B cell (primary cell): ENCODE results near the gene MAP4K4. TPM values are rescaled to one million over a fixed set of nuclear protein-coding genes. Genes with fewer than 3 reads are reported as not detected.
A peak's percentile ranks its signal among the peaks of the same experiment; 100 is the strongest.

Experiments used
- ATAC-seq: fragments of 200-7000 bp; cut with Tn5 transposase; one replicate; pipeline ENCODE4 v1.10.0; 2021; ENCODE audit warnings: low read depth, mild to moderate bottlenecking, moderate number of reproducible peaks, moderate library complexity
- CTCF ChIA-PET: fragments of 350-600 bp; sonication (Branson Sonifier 250); formaldehyde crosslinking; loops from one replicate; lab custom pipeline; 2021; ENCODE audit warnings: antibody characterized with exemption, inconsistent platforms; lab: Charles Lee
- POLR2A ChIA-PET: fragments of 350-600 bp; sonication (Branson Sonifier 250); formaldehyde crosslinking; loops from one replicate; lab custom pipeline; 2021; ENCODE audit warnings: antibody characterized with exemption; lab: Charles Lee
- DNase-seq: peaks from one replicate; pipeline ENCODE4 v3.0.0; 2013
- H2AFZ ChIP-seq: 2 replicates; pipeline ENCODE4 v1.6.1; 2012; ENCODE audit warnings: mild to moderate bottlenecking, low read depth, low read length; ENCODE audit not compliant: insufficient read depth, poor library complexity, severe bottlenecking
- H3K27ac ChIP-seq, 2 donors: 1 replicate in 1 of 2; 2 replicates in 1 of 2; pipeline ENCODE4 v1.5.1; 2012 to 2013; ENCODE audit warnings: low read length in 2 of 2, mild to moderate bottlenecking in 2 of 2, moderate library complexity in 1 of 2
- H3K27me3 ChIP-seq, 4 experiments: fragments of 200-600 bp in 1 of 4; sonication (generic) in 1 of 4; replicated peaks in 1 of 4; 1 replicate in 2 of 4; 2 replicates in 2 of 4; pipeline versions ENCODE4 v1.6.1 to v1.7.0; 2013 to 2016; ENCODE audit warnings: low read length in 3 of 4, mild to moderate bottlenecking in 2 of 4, mixed read lengths in 1 of 4, moderate library complexity in 1 of 4; ENCODE audit not compliant: insufficient read depth in 4 of 4, control insufficient read depth in 3 of 4; ENCODE audit errors: control extremely low read depth in 1 of 4
- H3K36me3 ChIP-seq, 2 experiments: replicated peaks in 1 of 2; 1 replicate in 1 of 2; 2 replicates in 1 of 2; pipeline versions ENCODE4 v1.6.1 to v1.7.1; 2013; ENCODE audit warnings: low read length in 1 of 2; ENCODE audit not compliant: insufficient read depth in 2 of 2, control insufficient read depth in 1 of 2; ENCODE audit errors: control extremely low read depth in 1 of 2, extremely low read depth in 1 of 2
- H3K4me1 ChIP-seq, 2 donors: fragments of 200-600 bp in 1 of 2; sonication (generic) in 1 of 2; 1 replicate in 1 of 2; 2 replicates in 1 of 2; pipeline versions ENCODE4 v1.5.1 to v1.6.1; 2013 to 2017; ENCODE audit warnings: low read length in 2 of 2; ENCODE audit not compliant: control insufficient read depth in 2 of 2, insufficient read depth in 2 of 2
- H3K4me2 ChIP-seq: replicated peaks from 2 replicates; pipeline ENCODE3; 2012; ENCODE audit warnings: mild to moderate bottlenecking, low read depth, low read length; ENCODE audit not compliant: poor library complexity, severe bottlenecking
- H3K4me3 ChIP-seq, 5 experiments: fragments of 200-600 bp in 1 of 5; sonication (generic) in 1 of 5; 1 replicate in 3 of 5; 2 replicates in 2 of 5; pipeline versions ENCODE4 v1.5.1 to v1.7.0; 2011 to 2016; ENCODE audit warnings: low read length in 4 of 5, mild to moderate bottlenecking in 4 of 5, low read depth in 2 of 5, control low read depth in 1 of 5, moderate library complexity in 1 of 5; ENCODE audit not compliant: insufficient read depth in 1 of 5; ENCODE audit errors: control extremely low read depth in 1 of 5, extremely low read depth in 1 of 5
- H3K79me2 ChIP-seq: fragments of 200-600 bp; sonication (generic); one replicate; pipeline ENCODE4 v1.6.0; 2016; ENCODE audit warnings: low read length; ENCODE audit not compliant: control insufficient read depth, insufficient read depth
- H3K9ac ChIP-seq: fragments of 200-600 bp; sonication (generic); 2 replicates; pipeline ENCODE4 v1.6.1; 2017; ENCODE audit warnings: mild to moderate bottlenecking, low read length, moderate library complexity
- H3K9me3 ChIP-seq, 3 donors: one replicate each; pipeline versions ENCODE4 v1.6.1 to v1.7.1; 2013; ENCODE audit warnings: low read length in 2 of 3; ENCODE audit not compliant: control insufficient read depth in 2 of 3, insufficient read depth in 1 of 3; ENCODE audit errors: control extremely low read depth in 1 of 3
- H4K20me1 ChIP-seq: 2 replicates; pipeline ENCODE4 v1.6.0; 2012; ENCODE audit warnings: mild to moderate bottlenecking, low read length; ENCODE audit not compliant: insufficient read depth, control insufficient read depth, poor library complexity, severe bottlenecking
- H3K27ac Mint-ChIP-seq: one replicate; pipeline ENCODE4 v1.8.0; 2021; ENCODE audit warnings: mixed read lengths
- H3K27me3 Mint-ChIP-seq: one replicate; pipeline ENCODE4 v1.8.0; 2021; ENCODE audit warnings: mixed read lengths
- H3K4me1 Mint-ChIP-seq: one replicate; pipeline ENCODE4 v1.8.0; 2021; ENCODE audit warnings: mixed read lengths
- H3K4me3 Mint-ChIP-seq: one replicate; pipeline ENCODE4 v1.8.0; 2021; ENCODE audit warnings: mixed read lengths
- H3K9me3 Mint-ChIP-seq: one replicate; pipeline ENCODE4 v1.8.0; 2022; ENCODE audit warnings: mixed read lengths; ENCODE audit not compliant: insufficient read depth
- CTCF ChIP-seq: fragments of 200-600 bp; IDR thresholded peaks from one replicate; pipeline ENCODE4 v1.8.0; 2022; ENCODE audit warnings: antibody characterized with exemption, mild to moderate bottlenecking
- EZH2 ChIP-seq: IDR thresholded peaks from 2 replicates; pipeline ENCODE4 v1.6.1; 2012; ENCODE audit warnings: borderline replicate concordance, low read depth, mild to moderate bottlenecking, moderate library complexity, low read length; ENCODE audit not compliant: insufficient read depth, poor library complexity, severe bottlenecking
- WGBS: methylation state at CpG from one replicate; pipeline ENCODE4 v1.1.5; 2013; ENCODE audit warnings: missing lambda C conversion rate; ENCODE audit not compliant: insufficient coverage; 5-methylcytosine and 5-hydroxymethylcytosine counted together
- intact Hi-C: fragments of 100-400 bp; cut with micrococcal nuclease; formaldehyde crosslinking; loops from one replicate; pipeline ENCODE4 v1.10.0; 2022
- polyA plus RNA-seq: library from polyadenylated mRNA; depleted of rRNA; stranded (reverse); fragments of >200 nt; gene quantifications from 2 replicates; pipeline ENCODE4 v1.2.3, GENCODE V29; 2012
- total RNA-seq, 2 donors: library from RNA; stranded (reverse); fragments of 120-200 nt in 1 of 2; gene quantifications; 1 replicate in 1 of 2; 2 replicates in 1 of 2; pipeline versions ENCODE4 v1.2.3 to v1.2.4, GENCODE V29; 2013 to 2022

The MAP4K4 gene
- total and polyA plus RNA-seq, 2 donors (not counting 1 experiment from before 2014, with no cell fraction given): 54.8 to 280 TPM

- no peak overlapping the region for H3K4me3 Mint-ChIP-seq
- ChIA-PET POLR2A (interaction anchor here (1.0 kb wide), 1 partner anchor 11 kb away, joined by 3 read pairs; no protein-coding TSS in a partner anchor), CTCF (interaction anchor here (0.5 to 2.7 kb wide), 9 partner anchors 10 to 524 kb away, joined by 3 to 15 read pairs (median 3); no protein-coding TSS in a partner anchor)
- TF ChIP-seq CTCF (no peak), EZH2 (no peak)
- Histone ChIP-seq H3K79me2 (peaks cover 94% of the 10 kb centered on the region), H2AFZ (no peak overlapping the region), H3K27ac (peak overlapping the region in 1 of 2 donors; percentile 49), H3K4me2 (peak overlapping the region; percentile 6), H3K9ac (no peak overlapping the region), H4K20me1 (peaks cover 69% of the 10 kb centered on the region), H3K27me3 (no peaks in the 10 kb centered on the region), H3K4me1 (peaks cover 58% of the 10 kb centered on the region in 2 donors), H3K36me3 (no peaks in the 10 kb centered on the region), H3K9me3 (no peaks in the 10 kb centered on the region), H3K4me3 (no peak overlapping the region)
- intact Hi-C loops: no loop called here
- peak overlapping the region; percentile 69 for H3K27ac Mint-ChIP-seq
- ATAC-seq: no peak
- no peaks in the 10 kb centered on the region for H3K9me3 Mint-ChIP-seq
- WGBS: no CpG with 5 or more reads among the region's 5 CpGs
- H3K4me1 Mint-ChIP-seq: peaks cover 74% of the 10 kb centered on the region
- DNase-seq: no peak
- H3K27me3 Mint-ChIP-seq: no peaks in the 10 kb centered on the region
These were observed 66.2 kb downstream of the MAP4K4 start for GRCh38 chr2:101763496-101764333.

GRCh38 chr2:101766337-101766736 lies 68.8 kb downstream of the MAP4K4 start:
- H3K9me3 Mint-ChIP-seq: no peaks in the 10 kb centered on the region
- ATAC-seq: peak; percentile 34
- Histone ChIP-seq H3K27ac (peak overlapping the region; percentile 3 to 79), H3K27me3 (no peaks in the 10 kb centered on the region), H2AFZ (no peak overlapping the region), H3K9ac (no peak overlapping the region), H3K9me3 (no peaks in the 10 kb centered on the region), H3K79me2 (peaks cover 99% of the 10 kb centered on the region), H3K4me1 (peaks cover 66 to 71% of the 10 kb centered on the region in 2 donors), H3K36me3 (no peaks in the 10 kb centered on the region), H4K20me1 (peaks cover 72% of the 10 kb centered on the region), H3K4me3 (no peak overlapping the region), H3K4me2 (peak overlapping the region; percentile 46)
- no peaks in the 10 kb centered on the region for H3K27me3 Mint-ChIP-seq
- peak; percentile 44 for DNase-seq
- peaks cover 89% of the 10 kb centered on the region for H3K4me1 Mint-ChIP-seq
- H3K4me3 Mint-ChIP-seq: peak overlapping the region; percentile 73
- TF ChIP-seq CTCF (no peak), EZH2 (no peak)
- CTCF ChIA-PET: interaction anchor here (1.7 to 6.7 kb wide), 4 partner anchors 20 to 347 kb away, joined by 4 to 38 read pairs (median 8); no protein-coding TSS in a partner anchor
- intact Hi-C loops: loop anchor here (2.0 to 5.0 kb wide), 5 partner anchors 14 to 144 kb away; partner anchors contain the start of gene MAP4K4
- POLR2A ChIA-PET: interaction anchor here (0.7 kb wide), 1 partner anchor 48 kb away, joined by 3 read pairs; no protein-coding TSS in a partner anchor
- H3K27ac Mint-ChIP-seq: peak overlapping the region; percentile 79
- 100% methylated on average over 1 of the region's 2 CpGs for WGBS
